ENCODE data around the gene RFTN1.

RFTN1 gene

DNA sequence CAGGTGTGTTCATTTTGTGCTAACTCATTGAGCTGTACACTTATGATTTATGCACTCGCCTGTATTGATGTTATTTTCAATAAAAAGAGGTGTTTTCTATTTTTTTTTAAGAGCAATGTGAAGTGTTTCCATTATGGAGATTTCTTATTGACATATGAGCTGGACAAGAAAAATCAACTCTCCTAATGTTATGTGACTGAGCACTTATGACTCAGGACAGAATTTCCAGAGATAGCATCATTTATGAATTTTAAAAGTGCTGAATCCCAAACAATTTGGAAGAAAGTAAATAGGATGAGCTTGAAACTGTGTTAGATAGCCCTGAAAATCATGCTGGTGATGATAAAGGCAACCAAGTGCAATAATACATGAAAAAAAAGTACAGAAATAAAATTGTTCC lies 118.9 kb downstream of the RFTN1 start:
- H3K4me3 ChIP-seq (ENCODE audit: low read length): no peak overlapping the region
- TF ChIP-seq, protein P1, sequence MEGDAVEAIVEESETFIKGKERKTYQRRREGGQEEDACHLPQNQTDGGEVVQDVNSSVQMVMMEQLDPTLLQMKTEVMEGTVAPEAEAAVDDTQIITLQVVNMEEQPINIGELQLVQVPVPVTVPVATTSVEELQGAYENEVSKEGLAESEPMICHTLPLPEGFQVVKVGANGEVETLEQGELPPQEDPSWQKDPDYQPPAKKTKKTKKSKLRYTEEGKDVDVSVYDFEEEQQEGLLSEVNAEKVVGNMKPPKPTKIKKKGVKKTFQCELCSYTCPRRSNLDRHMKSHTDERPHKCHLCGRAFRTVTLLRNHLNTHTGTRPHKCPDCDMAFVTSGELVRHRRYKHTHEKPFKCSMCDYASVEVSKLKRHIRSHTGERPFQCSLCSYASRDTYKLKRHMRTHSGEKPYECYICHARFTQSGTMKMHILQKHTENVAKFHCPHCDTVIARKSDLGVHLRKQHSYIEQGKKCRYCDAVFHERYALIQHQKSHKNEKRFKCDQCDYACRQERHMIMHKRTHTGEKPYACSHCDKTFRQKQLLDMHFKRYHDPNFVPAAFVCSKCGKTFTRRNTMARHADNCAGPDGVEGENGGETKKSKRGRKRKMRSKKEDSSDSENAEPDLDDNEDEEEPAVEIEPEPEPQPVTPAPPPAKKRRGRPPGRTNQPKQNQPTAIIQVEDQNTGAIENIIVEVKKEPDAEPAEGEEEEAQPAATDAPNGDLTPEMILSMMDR (IDR thresholded peaks at IDR 0.05; ENCODE audit: insufficient read depth, low read depth, low read length, missing control alignments): no peak
- DNase-seq (ENCODE audit: low read depth): no peak

DNA sequence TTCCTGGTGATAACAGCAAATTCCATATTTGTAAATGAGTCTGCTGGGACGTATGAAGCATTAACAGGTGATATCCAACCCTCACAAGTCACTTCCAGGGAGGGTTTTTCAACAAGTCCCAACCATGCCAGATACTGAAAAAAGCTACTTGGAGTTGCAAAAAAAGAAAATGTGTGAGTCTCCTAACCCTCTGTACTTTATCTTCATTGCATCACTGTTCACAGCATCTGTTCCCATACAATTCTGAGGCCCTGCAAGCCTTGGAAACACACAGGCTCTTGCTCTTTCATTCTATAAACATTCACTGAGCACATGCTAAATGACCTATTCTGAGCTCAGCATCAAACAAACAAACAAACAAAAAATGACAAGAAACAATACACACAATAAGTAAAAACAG lies 120.8 kb downstream of the RFTN1 start:
- no peak overlapping the region for H3K4me3 ChIP-seq (ENCODE audit: low read length)
- no peak for DNase-seq (ENCODE audit: low read depth)
- TF ChIP-seq, protein P1 (IDR thresholded peaks at IDR 0.05; ENCODE audit: insufficient read depth, low read depth, low read length, missing control alignments): no peak

DNA sequence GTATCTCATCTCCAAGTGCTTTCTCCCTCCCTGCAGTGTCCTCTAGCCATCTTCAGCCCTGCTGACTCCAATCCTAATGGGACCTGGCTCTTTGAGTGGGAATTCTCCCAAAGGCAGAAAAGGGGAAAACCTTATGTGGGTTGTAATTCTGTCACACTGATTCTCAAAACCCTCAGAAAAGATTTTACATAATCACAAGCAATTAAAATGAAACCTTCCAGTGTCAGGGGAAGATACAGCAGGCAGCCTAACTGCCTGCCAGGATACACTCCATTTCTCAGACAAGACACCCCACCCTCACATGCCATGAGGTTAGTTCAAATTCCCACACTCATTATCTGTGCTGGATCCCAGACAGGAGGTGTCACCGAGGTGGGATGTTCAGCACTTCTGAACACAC lies 121.4 kb downstream of the RFTN1 start:
- no peak for DNase-seq (ENCODE audit: low read depth)
- TF ChIP-seq, protein P1 (IDR thresholded peaks at IDR 0.05; ENCODE audit: insufficient read depth, low read depth, low read length, missing control alignments): no peak

DNA sequence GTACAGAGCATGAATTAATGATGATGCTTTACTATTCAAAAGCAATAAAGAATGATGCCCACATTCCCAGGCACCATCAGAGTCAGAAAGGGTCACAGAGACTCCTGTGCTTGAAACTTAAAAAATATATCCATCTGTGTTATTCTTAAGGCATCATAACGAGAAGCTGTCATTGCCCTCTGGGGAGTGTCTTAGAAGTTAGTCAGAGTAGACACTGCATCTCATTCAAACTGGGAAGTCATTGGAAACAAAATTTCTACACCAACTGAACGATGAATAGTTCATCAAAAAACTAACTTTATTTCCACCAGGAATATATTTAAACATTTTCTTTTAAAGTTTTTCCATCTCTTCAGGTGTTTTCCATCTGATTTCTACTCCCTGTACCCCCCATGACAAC lies 122.9 kb downstream of the RFTN1 start:
- TF ChIP-seq, protein P1 (IDR thresholded peaks at IDR 0.05; ENCODE audit: insufficient read depth, low read depth, low read length, missing control alignments): no peak
- H3K4me3 ChIP-seq (ENCODE audit: low read length): no peak overlapping the region
- DNase-seq (ENCODE audit: low read depth): peak; percentile 14

More for the DNA sequence above, 121.4 kb downstream of the RFTN1 start:
- H3K4me3 ChIP-seq (ENCODE audit: low read length): no peak overlapping the region

DNA sequence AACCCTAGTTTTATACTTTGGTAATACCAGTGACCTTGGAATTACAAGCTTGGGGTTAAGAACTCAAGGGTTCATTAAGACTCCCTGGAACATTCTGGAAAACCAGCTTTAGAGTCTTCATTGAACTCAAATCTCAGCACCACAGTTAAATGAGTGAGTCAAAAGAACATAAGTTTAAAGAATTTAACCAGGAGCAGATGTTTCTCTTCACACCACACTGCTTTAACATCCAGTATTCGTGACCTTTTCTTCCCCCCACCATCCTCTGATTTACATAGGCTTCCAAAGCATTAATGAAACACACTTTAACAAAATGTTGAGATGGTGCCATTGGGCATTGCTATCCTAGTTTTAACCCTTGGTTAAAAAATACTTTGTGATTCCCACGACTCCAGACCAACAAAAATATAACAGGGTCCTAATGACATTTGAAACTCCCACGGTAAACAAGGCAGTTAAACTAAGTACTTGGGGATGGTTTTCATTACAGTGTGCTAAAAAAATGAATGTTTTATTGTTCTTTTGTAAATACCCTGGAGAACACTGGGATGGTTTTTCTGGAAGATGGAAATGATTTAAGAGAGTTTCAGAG lies 124.6 kb downstream of the RFTN1 start:
- TF ChIP-seq, protein P1 (IDR thresholded peaks at IDR 0.05; ENCODE audit: insufficient read depth, low read depth, low read length, missing control alignments): no peak
- H3K4me3 ChIP-seq (ENCODE audit: low read length): no peak overlapping the region
- DNase-seq (ENCODE audit: low read depth): no peak

DNA sequence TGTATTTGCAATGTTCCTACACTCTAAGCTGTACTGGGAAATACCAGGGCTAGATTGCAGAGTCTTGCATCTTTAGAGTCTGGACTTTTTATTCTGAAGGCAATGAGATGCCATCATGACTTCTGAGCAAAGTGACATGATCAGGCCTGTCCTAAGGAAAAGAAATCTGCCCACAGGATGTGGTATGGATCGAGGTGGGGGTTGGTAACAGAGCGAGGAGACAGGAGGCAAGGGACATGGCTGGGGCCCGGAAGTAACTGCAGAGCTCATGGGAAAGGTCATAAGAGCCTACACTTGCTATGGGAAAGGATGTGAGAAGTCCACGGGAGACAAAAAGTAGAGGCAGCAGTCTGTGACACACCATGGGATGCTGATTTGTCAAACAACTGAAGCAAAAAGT lies 126.9 kb downstream of the RFTN1 start:
- DNase-seq (ENCODE audit: low read depth): peak; percentile 70
- TF ChIP-seq, protein P1 (IDR thresholded peaks at IDR 0.05; ENCODE audit: insufficient read depth, low read depth, low read length, missing control alignments): no peak

DNA sequence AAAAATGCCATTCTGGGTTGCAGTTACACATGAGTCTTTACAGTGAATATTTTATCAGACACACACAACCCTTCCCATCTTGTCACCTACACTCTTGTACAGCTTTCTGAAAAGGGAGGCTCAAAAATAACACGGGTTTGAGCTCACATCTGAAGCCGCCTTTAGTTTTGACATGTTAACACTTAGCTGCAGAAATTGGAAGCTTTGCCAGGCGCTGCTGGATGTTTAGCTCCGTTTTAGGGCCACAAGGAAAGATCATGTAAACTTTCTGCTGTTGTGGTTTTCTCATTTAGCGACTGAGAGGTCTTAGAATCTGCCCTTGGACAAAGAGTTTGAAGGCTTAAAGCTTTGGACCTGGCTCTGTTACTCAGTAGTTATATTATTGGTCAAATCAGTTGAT lies 128.3 kb downstream of the RFTN1 start:
- TF ChIP-seq, protein P1 (IDR thresholded peaks at IDR 0.05; ENCODE audit: insufficient read depth, low read depth, low read length, missing control alignments): no peak
- no peak for DNase-seq (ENCODE audit: low read depth)
- no peak overlapping the region for H3K4me3 ChIP-seq (ENCODE audit: low read length)

More for the DNA sequence above, 126.9 kb downstream of the RFTN1 start:
- H3K4me3 ChIP-seq (ENCODE audit: low read length): no peak overlapping the region

All from epithelial cell of esophagus (primary cell).